Muscle of arm (tissue), 12 donors: Measurements from ENCODE around the gene ENKD1. TPM values are rescaled to one million over a fixed set of nuclear protein-coding genes. Genes with fewer than 3 reads are reported as not detected.

Source experiments
- DNase-seq: peaks from one replicate; pipeline ENCODE4 v3.0.0-alpha.2; 2013
- polyA plus RNA-seq, 12 donors: library from polyadenylated mRNA; unstranded; fragments of 120-200 nt; gene quantifications; one replicate each; pipeline ENCODE4 v1.2.1, GENCODE V29; 2013; ENCODE audit not compliant: insufficient read length in 12 of 12

ENKD1 gene
- polyA plus RNA-seq, 12 donors: 6.1 to 15.3 (median 8.6) TPM; not detected in 1

- DNase-seq: no peak
Measured at GRCh38 chr16:67664871-67665270, 1.7 kb downstream of the ENKD1 start.

DNA sequence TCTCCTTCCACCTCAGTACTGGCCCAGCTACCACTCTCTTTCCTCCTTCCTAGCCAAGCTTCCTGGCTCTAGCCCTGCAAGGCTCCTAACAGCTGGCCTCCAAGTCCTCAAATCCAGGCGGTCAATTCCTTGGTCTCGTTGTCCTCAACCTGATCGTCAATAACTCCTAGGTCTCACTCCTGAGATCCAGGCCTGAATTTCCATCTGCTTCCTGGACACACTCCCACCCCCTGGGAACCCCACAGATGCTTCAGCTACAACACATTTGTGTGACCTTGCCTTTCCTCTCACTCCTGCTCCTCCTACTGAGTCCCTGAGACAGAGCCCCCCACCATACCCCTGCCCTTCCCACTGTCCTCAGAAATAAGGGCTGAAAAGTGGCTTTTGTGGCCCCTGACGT lies 2.3 kb downstream of the ENKD1 start:
- no peak for DNase-seq

GRCh38 chr16:67663877-67664222 lies 2.7 kb downstream of the ENKD1 start:
- no peak for DNase-seq

- no peak for DNase-seq
Measured at GRCh38 chr16:67663151-67663876, 3.2 kb downstream of the ENKD1 start.

DNA sequence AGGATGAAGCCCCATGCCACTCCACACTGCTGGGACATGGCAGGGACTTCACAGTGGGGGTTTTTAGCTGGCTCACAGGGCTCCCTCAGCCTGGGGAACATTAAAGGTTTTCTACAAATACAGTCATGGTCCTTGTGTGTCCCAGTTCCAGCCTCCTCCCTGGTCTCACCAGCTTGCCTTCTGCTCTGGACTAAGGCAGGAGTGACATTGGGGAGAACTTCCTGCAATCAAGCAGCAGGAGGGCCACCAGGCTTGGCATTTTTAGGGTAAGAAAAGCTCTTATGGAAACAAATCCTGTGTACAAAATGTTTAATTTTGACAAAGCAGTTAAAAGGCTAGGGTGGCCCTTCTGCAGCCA lies 3.9 kb downstream of the ENKD1 start:
- DNase-seq: no peak

DNA sequence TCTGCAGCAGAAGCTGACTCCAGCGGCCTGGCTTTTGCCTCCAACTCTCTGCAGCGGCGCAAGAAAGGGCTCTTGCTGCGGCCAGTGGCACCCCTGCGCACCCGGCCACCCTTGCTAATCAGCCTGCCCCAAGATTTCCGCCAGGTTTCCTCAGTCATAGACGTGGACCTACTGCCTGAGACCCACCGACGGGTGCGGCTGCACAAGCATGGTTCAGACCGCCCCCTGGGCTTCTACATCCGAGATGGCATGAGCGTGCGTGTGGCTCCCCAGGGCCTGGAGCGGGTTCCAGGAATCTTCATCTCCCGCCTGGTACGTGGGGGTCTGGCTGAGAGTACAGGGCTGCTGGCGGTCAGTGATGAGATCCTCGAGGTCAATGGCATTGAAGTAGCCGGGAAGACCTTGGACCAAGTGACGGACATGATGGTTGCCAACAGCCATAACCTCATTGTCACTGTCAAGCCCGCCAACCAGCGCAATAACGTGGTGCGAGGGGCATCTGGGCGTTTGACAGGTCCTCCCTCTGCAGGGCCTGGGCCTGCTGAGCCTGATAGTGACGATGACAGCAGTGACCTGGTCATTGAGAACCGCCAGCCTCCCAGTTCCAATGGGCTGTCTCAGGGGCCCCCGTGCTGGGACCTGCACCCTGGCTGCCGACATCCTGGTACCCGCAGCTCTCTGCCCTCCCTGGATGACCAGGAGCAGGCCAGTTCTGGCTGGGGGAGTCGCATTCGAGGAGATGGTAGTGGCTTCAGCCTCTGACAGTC lies 4.5 kb downstream of the ENKD1 start:
- no peak for DNase-seq

- DNase-seq: peak; percentile 50
Measured at GRCh38 chr16:67661101-67661761, 5.3 kb downstream of the ENKD1 start.

GRCh38 chr16:67660564-67661028 lies 6.0 kb downstream of the ENKD1 start, which contains the start of gene PARD6A:
Gene PARD6A, plus strand, starts transcription at chr16:67660960. Its CDS starts 79 bp downstream, at chr16:67661039.
- peak; percentile 95 for DNase-seq

GRCh38 chr16:67659675-67660563 lies 6.6 kb downstream of the ENKD1 start, which contains the start of gene ACD:
Gene ACD, minus strand, starts transcription at chr16:67660260. Its CDS starts 40 bp downstream, at chr16:67660220.
- DNase-seq: peak; percentile 95

DNA sequence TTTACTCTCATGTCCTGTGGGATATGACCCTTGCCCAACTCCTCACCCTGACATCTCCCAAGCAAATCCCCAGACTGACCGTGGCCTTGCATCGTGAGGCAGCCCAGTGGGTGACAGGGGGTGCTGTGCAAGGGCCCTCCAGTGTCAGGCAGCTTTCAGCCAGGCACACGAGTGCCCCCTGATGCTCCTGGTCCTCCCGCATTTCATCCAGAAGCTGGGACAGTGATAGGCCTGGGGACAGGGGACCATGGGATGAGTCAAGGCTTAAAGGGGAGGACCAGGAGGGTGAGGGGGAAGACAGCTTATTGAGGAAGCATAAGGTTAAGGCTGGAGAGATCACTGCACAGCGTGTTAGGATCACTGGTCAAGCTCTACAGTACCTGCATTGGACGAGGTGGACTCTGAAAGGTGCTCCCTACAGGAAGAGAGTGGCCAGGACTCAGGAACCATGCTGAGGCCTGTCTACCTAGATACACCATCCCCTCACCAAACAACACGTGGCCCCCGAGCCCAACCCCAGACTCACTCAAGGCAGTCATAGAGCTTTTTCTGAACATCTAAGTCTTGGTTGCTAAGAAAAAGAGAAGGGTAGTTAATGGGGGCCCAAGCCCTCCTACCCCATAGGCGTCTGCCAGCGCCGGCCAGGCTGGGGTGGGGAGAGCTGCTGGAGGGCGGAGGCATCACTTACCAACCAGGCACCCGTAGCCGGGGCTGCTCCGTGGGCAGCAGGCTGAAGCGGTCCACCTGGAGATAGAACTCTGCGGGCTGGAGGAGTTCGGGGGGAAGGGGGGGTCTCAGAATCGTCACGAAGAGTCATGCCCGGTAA lies 7.5 kb downstream of the ENKD1 start:
- no peak for DNase-seq

DNA sequence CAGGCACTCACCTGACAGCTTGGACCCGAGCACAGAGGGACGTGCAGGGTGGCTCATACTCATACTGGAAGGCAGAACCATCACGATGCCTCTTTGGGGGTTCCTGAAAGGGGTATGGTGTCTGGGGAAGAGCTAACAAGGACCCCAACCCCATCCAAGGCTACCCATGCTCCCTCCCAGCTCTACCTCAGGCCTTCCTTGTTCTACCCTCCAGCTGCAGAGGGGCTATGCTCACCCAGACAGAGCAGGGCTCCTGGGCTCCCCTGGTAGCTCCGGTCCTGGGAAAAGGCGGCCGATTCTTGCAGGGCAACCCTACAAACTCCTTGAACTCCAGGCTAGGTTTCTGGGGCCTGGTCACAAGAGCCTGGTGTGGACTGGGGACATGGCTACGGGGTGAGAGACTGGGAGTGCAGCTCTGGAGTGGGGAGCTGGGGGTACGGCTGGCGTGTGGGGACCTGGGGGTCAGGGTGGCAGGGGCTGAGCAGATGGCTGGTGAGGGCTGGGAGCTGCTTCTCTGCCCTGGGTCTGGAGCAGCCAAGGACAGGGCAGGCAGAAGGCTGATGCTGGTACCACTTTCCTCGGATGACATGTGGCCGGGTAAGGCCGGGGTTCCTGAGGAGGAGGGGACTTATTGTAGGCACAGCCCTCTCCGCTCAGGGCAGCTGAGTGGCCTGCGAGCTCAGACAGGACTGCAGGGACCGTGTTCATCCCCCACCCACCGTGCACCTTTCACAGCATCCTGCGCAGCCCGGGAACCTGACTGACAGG lies 8.6 kb downstream of the ENKD1 start:
- DNase-seq: no peak

DNA sequence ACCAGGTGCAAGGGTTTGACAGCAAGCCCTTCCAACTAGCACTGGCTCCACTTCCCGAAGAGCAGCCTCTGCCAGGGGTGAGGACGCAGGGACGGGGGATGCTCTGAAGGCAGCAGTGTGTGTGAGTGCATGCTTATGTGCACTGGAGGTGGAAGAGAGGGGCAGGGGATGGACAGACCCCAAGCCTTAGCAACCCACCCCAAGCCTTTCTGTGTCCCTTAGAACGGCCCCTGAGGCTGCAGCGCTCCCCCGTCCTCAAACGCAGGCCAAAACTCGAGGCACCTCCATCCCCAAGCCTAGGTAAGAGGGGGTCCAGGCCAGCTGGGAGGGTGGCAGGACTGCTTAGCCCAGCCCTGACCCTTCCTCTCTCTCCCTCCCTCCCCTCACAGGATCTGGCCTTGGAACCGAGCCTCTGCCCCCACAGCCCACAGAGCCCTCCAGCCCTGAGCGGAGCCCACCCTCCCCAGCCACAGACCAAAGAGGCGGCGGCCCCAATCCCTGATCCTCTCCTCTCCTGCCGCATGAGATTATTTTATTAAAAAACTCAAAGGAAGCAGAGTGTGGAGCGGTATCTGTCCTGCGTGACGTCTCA lies 9.4 kb downstream of the ENKD1 start:
- DNase-seq: no peak

GRCh38 chr16:67656344-67657016 lies 10.1 kb downstream of the ENKD1 start:
- no peak for DNase-seq

- DNase-seq: no peak
Measured at GRCh38 chr16:67655363-67655762, 11.2 kb downstream of the ENKD1 start.

GRCh38 chr16:67654403-67654911 lies 12.1 kb downstream of the ENKD1 start:
- DNase-seq: no peak

DNA sequence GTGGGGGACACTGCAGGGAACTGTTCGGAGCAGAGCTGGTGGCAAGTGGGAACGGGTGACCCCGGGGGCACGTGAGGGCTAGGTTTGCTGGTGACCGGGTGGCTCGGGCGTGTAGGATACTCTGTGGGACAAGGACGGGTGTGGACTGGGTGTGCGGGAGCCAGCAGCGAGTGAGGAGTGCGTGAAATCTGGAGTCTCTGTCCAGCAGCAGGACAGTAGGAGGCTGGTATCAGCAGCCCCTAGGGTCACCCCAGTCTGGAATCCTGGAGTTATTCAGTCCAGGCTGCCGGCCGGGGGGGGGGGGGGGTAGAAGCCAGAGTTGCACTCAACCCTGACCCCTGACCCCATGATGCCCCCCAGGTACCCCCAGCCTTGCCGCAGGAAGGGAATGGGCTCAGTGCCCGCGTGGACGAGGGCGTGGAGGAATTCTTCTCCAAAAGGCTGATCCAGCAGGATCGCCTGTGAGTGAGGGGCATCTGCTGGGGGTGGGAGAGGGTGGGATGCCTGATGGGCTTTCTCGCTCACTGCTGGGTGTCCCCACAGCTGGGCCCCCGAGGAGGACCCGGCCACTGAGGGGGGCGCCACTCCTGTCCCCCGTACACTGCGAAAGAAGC lies 12.7 kb downstream of the ENKD1 start:
- DNase-seq: no peak

GRCh38 chr16:67653128-67653788 lies 13.3 kb downstream of the ENKD1 start:
- no peak for DNase-seq
